Lung (tissue), 12 donors: ENCODE data around the gene ZSCAN22. TPM values are rescaled to one million over a fixed set of nuclear protein-coding genes. Genes with fewer than 3 reads are reported as not detected.

Experiments
- ATAC-seq: fragments of 200-7000 bp; cut with Tn5 transposase; one replicate; pipeline ENCODE4 v1.9.1; 2020; ENCODE audit warnings: moderate number of reproducible peaks; ENCODE audit not compliant: insufficient read depth, low FRiP score
- DNase-seq, 3 donors: peaks; one replicate each; pipeline ENCODE4 v3.0.0-alpha.2; 2013 to 2017
- H3K27ac ChIP-seq, 2 donors: one replicate each; pipeline ENCODE4 v1.5.1; 2013; ENCODE audit warnings: mild to moderate bottlenecking in 2 of 2, moderate library complexity in 2 of 2, control low read depth in 1 of 2, inconsistent platforms in 1 of 2, low read depth in 1 of 2, low read length in 1 of 2
- H3K27me3 ChIP-seq, 3 donors: one replicate each; pipeline ENCODE4 v1.5.1; 2013; ENCODE audit warnings: low read length in 2 of 3; ENCODE audit not compliant: control insufficient read depth in 3 of 3, insufficient read depth in 3 of 3
- H3K36me3 ChIP-seq, 4 donors: one replicate each; pipeline ENCODE4 v1.5.1; 2013; ENCODE audit warnings: low read length in 4 of 4, mild to moderate bottlenecking in 1 of 4, moderate library complexity in 1 of 4; ENCODE audit not compliant: control insufficient read depth in 4 of 4, insufficient read depth in 4 of 4
- H3K4me1 ChIP-seq, 5 donors: one replicate each; pipeline ENCODE4 v1.5.1; 2013; ENCODE audit warnings: low read length in 5 of 5, mild to moderate bottlenecking in 2 of 5, moderate library complexity in 1 of 5; ENCODE audit not compliant: control insufficient read depth in 5 of 5, insufficient read depth in 5 of 5
- H3K4me3 ChIP-seq: one replicate; pipeline ENCODE4 v1.5.1; 2013; ENCODE audit warnings: mild to moderate bottlenecking, control low read depth, moderate library complexity
- H3K9ac ChIP-seq, 2 donors: one replicate each; pipeline ENCODE4 v1.5.1; 2013; ENCODE audit warnings: low read length in 2 of 2, control low read depth in 1 of 2; ENCODE audit not compliant: insufficient read depth in 1 of 2
- H3K9me3 ChIP-seq, 4 donors: one replicate each; pipeline ENCODE4 v1.5.1; 2013; ENCODE audit warnings: low read length in 3 of 4, mild to moderate bottlenecking in 1 of 4, moderate library complexity in 1 of 4; ENCODE audit not compliant: control insufficient read depth in 4 of 4, insufficient read depth in 3 of 4
- CTCF ChIP-seq: IDR thresholded peaks from 2 replicates; pipeline ENCODE4 v1.5.1; 2012; ENCODE audit warnings: mild to moderate bottlenecking; ENCODE audit errors: control extremely low read depth, extremely low read depth
- WGBS, 2 donors: extraction: QIAGEN DNeasy Blood & Tissue Kit; methylation state at CpG; one replicate each; pipeline ENCODE4 v1.1.7; 2013; 5-methylcytosine and 5-hydroxymethylcytosine counted together
- polyA plus RNA-seq, 2 donors: library from polyadenylated mRNA; stranded (reverse); fragments of 200-250 nt; gene quantifications; one replicate each; pipeline ENCODE4 v1.2.1, GENCODE V29; 2013
- total RNA-seq, 2 donors: library from RNA; depleted of rRNA in 1 of 2; stranded (reverse); fragments of >200 nt in 1 of 2; gene quantifications; one replicate each; pipeline ENCODE4 v1.2.1, GENCODE V29; 2014 to 2021
- donor health status: control.
- donor health status: control.
- donor health status: Bipolar disorder and iron deficiency.
- donor health status: healthy.
- donor health status: DM: yes; HTN: yes; CAD: no.

The ZSCAN22 gene
- total and polyA plus RNA-seq, 4 donors: 0.93 to 3.7 (median 2.4) TPM

GRCh38 chr19:58318297-58318696, 8.5 kb upstream of the ZSCAN22 start:
- DNase-seq (no peak), ATAC-seq (no peak)
- H3K27ac ChIP-seq: no peak overlapping the region
- H3K4me1 ChIP-seq: no peaks in the 10 kb centered on the region
- H3K27me3 ChIP-seq: no peaks in the 10 kb centered on the region
- 82 to 87% methylated on average over 4 of the region's 4 CpGs for WGBS, 2 donors
- no peak overlapping the region for H3K4me3 ChIP-seq
- TF ChIP-seq CTCF: no peak
- peaks cover 0 to 2% (median 0%) of the 10 kb centered on the region in 4 donors for H3K9me3 ChIP-seq
- peaks cover 12 to 16% (median 15%) of the 10 kb centered on the region in 4 donors for H3K36me3 ChIP-seq
- no peak overlapping the region for H3K9ac ChIP-seq

GRCh38 chr19:58319241-58319640, 7.6 kb upstream of the ZSCAN22 start:
- 95 to 97% methylated on average over 10 of the region's 10 CpGs for WGBS, 2 donors
- Histone ChIP-seq H3K27me3 (no peaks in the 10 kb centered on the region), H3K9ac (no peak overlapping the region), H3K36me3 (peaks cover 8 to 11% (median 9%) of the 10 kb centered on the region in 4 donors), H3K4me1 (no peaks in the 10 kb centered on the region), H3K9me3 (peaks cover 0 to 2% (median 0%) of the 10 kb centered on the region in 4 donors), H3K27ac (no peak overlapping the region), H3K4me3 (no peak overlapping the region)
- TF ChIP-seq CTCF: no peak
- ATAC-seq: no peak
- DNase-seq: no peak

- H3K27me3 ChIP-seq: no peaks in the 10 kb centered on the region
- peaks cover 7 to 15% (median 9%) of the 10 kb centered on the region in 5 donors for H3K4me1 ChIP-seq
- no peaks in the 10 kb centered on the region for H3K9me3 ChIP-seq
- peaks cover 0 to 3% (median 2%) of the 10 kb centered on the region in 4 donors for H3K36me3 ChIP-seq
- H3K4me3 ChIP-seq: no peak overlapping the region
- no peak for ATAC-seq
- peak overlapping the region in 1 of 2 donors; percentile 73 for H3K9ac ChIP-seq
- H3K27ac ChIP-seq: no peak overlapping the region
- DNase-seq: no peak
- WGBS, 2 donors: 89 to 92% methylated on average over 6 of the region's 6 CpGs
- TF ChIP-seq CTCF: no peak
Measured at GRCh38 chr19:58325311-58326022, 1.3 kb upstream of the ZSCAN22 start.
